Fibroblast of lung (primary cell): ENCODE results near the gene NDUFAF2.

Experiments used
- CTCF ChIP-seq, 2 donors: IDR thresholded peaks in 1 of 2; conservative IDR thresholded peaks in 1 of 2; 1 replicate in 1 of 2; 2 replicates in 1 of 2; pipeline ENCODE4 v1.5.1; 2011 to 2012; ENCODE audit warnings: low read length in 2 of 2, control low read depth in 1 of 2, inconsistent platforms in 1 of 2, low read depth in 1 of 2, mild to moderate bottlenecking in 1 of 2
- EZH2 ChIP-seq: IDR thresholded peaks from 2 replicates; pipeline ENCODE4 v1.5.1; 2012; ENCODE audit warnings: low read length, control low read depth, mild to moderate bottlenecking; ENCODE audit errors: missing control alignments

GRCh38 chr5:60918466-60918865, 26.5 kb upstream of the NDUFAF2 start:
- TF ChIP-seq EZH2, result no peak
- no peak for TF ChIP-seq CTCF (conservative IDR thresholded peaks at IDR 0.05 in 1 of 2, IDR thresholded peaks at IDR 0.05 in 1 of 2; ENCODE audit: low read depth in 1 of 2, low read length in 2 of 2)
